Smooth muscle cell (in vitro differentiated cells): ENCODE measurements around the gene MTMR10. TPM values are rescaled to one million over a fixed set of nuclear protein-coding genes. Genes with fewer than 3 reads are reported as not detected.

Experiments used
- DNase-seq: peaks from one replicate; lab custom pipeline; 2025; ENCODE audit not compliant: unreplicated experiment; lab: John Stamatoyannopoulos, UW
- H2AFZ ChIP-seq: fragments of 200-600 bp; sonication (generic); 2 replicates; pipeline ENCODE4 v1.6.0; 2016; ENCODE audit warnings: antibody characterized with exemption, low read depth, mild to moderate bottlenecking
- H3F3A ChIP-seq: fragments of 200-600 bp; sonication (generic); 2 replicates; pipeline ENCODE4 v1.6.0; 2017; ENCODE audit warnings: antibody characterized with exemption, low read depth
- H3K27ac ChIP-seq: fragments of 200-600 bp; sonication (generic); 2 replicates; pipeline ENCODE4 v1.5.1; 2016; ENCODE audit warnings: low read depth, mild to moderate bottlenecking
- H3K27me3 ChIP-seq: fragments of 200-600 bp; sonication (generic); 2 replicates; pipeline ENCODE4 v1.6.1; 2016; ENCODE audit warnings: low read depth, mild to moderate bottlenecking
- H3K36me3 ChIP-seq: fragments of 200-600 bp; sonication (generic); 2 replicates; pipeline ENCODE4 v1.5.1; 2016; ENCODE audit warnings: low read depth
- H3K4me1 ChIP-seq: fragments of 200-600 bp; sonication (generic); 2 replicates; pipeline ENCODE4 v1.5.1; 2016; ENCODE audit warnings: low read depth
- H3K4me2 ChIP-seq: fragments of 200-600 bp; sonication (generic); 2 replicates; pipeline ENCODE4 v1.6.0; 2016; ENCODE audit warnings: mild to moderate bottlenecking
- H3K4me3 ChIP-seq: fragments of 200-600 bp; sonication (generic); 2 replicates; pipeline ENCODE4 v1.5.1; 2016; ENCODE audit warnings: mild to moderate bottlenecking
- H3K79me2 ChIP-seq: fragments of 200-600 bp; sonication (generic); 2 replicates; pipeline ENCODE4 v1.6.0; 2016; ENCODE audit warnings: low read depth, mild to moderate bottlenecking
- H3K9ac ChIP-seq: fragments of 200-600 bp; sonication (generic); 2 replicates; pipeline ENCODE4 v1.6.0; 2016; ENCODE audit warnings: low read depth
- H3K9me3 ChIP-seq: fragments of 200-600 bp; sonication (generic); replicated peaks from 2 replicates; pipeline ENCODE4 v1.5.1; 2016; ENCODE audit warnings: low read depth
- H4K20me1 ChIP-seq: fragments of 200-600 bp; sonication (generic); 2 replicates; pipeline ENCODE4 v1.6.0; 2016; ENCODE audit warnings: low read depth
- WGBS: methylation state at CpG from one replicate; pipeline ENCODE4 v1.1.7; 2016; ENCODE audit warnings: low lambda C conversion rate; 5-methylcytosine and 5-hydroxymethylcytosine counted together
- polyA plus RNA-seq: library from polyadenylated mRNA; unstranded; fragments of >200 nt; fragmentation: Nextera tagmentation; extraction: Ambion mirVana; gene quantifications from 2 replicates; pipeline ENCODE4 v1.2.1, GENCODE V29; 2016
- total RNA-seq: library from RNA; depleted of rRNA; stranded (reverse); fragments of >200 nt; gene quantifications from 2 replicates; pipeline ENCODE4 v1.2.3, GENCODE V29; 2014
- TF ChIP-seq, protein P1 (sequence below): fragments of 200-600 bp; sonication (generic); IDR thresholded peaks from 2 replicates; pipeline ENCODE4 v1.5.1; 2017; ENCODE audit warnings: borderline replicate concordance, mild to moderate bottlenecking, antibody characterized with exemption; ENCODE audit not compliant: insufficient read depth, poor library complexity, severe bottlenecking

The MTMR10 gene
- total and polyA plus RNA-seq, 2 experiments from 2014 or later, result 11.6 to 24.9 TPM

DNA sequence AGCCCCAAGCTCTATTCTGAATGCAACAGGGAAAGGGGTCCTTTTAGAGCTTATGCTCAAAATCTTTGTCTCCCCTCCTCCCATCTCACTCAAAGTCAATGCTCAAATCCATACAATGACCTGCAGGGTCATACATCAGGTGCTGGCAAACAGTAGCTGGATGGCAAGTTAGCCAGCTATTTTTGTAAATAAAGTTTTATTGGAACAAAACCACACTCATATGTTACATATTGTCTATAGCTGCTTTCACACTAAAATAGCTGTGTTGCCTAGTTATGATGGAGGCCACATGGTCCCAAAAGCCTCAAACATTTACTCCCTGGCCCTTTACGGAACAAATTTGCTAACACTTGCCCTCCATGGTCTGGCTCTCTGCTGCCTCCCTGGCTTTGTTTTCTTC lies 89.5 kb downstream of the MTMR10 start:
- H3K9me3 ChIP-seq, result no peaks in the 10 kb centered on the region
- H3K9ac ChIP-seq, result no peak overlapping the region
- no peaks in the 10 kb centered on the region for H4K20me1 ChIP-seq
- no peaks in the 10 kb centered on the region for H3K36me3 ChIP-seq
- no peak for DNase-seq
- H3F3A ChIP-seq, result no peaks in the 10 kb centered on the region
- TF ChIP-seq, protein P1, sequence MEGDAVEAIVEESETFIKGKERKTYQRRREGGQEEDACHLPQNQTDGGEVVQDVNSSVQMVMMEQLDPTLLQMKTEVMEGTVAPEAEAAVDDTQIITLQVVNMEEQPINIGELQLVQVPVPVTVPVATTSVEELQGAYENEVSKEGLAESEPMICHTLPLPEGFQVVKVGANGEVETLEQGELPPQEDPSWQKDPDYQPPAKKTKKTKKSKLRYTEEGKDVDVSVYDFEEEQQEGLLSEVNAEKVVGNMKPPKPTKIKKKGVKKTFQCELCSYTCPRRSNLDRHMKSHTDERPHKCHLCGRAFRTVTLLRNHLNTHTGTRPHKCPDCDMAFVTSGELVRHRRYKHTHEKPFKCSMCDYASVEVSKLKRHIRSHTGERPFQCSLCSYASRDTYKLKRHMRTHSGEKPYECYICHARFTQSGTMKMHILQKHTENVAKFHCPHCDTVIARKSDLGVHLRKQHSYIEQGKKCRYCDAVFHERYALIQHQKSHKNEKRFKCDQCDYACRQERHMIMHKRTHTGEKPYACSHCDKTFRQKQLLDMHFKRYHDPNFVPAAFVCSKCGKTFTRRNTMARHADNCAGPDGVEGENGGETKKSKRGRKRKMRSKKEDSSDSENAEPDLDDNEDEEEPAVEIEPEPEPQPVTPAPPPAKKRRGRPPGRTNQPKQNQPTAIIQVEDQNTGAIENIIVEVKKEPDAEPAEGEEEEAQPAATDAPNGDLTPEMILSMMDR, result no peak
- no peak overlapping the region for H3K4me2 ChIP-seq
- WGBS, result 91% methylated on average over 1 of the region's 1 CpG
- no peaks in the 10 kb centered on the region for H3K79me2 ChIP-seq
- no peak overlapping the region for H3K4me3 ChIP-seq
- no peak overlapping the region for H2AFZ ChIP-seq
- H3K27me3 ChIP-seq, result no peaks in the 10 kb centered on the region
- peaks cover 7% of the 10 kb centered on the region for H3K4me1 ChIP-seq
- H3K27ac ChIP-seq, result no peak overlapping the region

DNA sequence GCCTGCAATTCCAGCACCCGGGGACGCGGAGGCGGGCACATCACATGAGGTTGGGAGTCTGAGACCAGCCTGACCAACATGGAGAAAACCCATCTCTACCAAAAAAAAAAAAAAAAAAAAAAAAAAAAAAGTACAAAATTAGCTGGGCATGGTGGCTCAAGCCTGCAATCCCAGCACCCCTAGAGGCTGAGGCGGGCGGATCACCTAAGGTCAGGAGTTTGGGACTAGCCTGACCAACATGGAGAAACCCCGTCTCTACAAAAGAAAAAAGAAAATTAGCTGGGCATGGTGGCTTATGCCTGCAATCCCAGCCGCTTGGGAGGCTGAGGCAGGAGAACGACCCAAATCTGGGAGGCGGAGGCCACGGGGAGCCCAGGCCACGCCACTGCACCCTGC lies 95.2 kb downstream of the MTMR10 start:
- Histone ChIP-seq H3K4me2 (no peak overlapping the region), H3K27me3 (no peaks in the 10 kb centered on the region), H3K4me1 (no peaks in the 10 kb centered on the region), H3K9ac (no peak overlapping the region), H3K27ac (no peak overlapping the region), H3K4me3 (no peak overlapping the region), H4K20me1 (no peaks in the 10 kb centered on the region), H3K36me3 (no peaks in the 10 kb centered on the region), H3F3A (no peaks in the 10 kb centered on the region), H3K79me2 (no peaks in the 10 kb centered on the region), H3K9me3 (no peaks in the 10 kb centered on the region), H2AFZ (no peak overlapping the region)
- 88% methylated on average over 12 of the region's 12 CpGs for WGBS
- DNase-seq, result no peak
- TF ChIP-seq, protein P1, result no peak

DNA sequence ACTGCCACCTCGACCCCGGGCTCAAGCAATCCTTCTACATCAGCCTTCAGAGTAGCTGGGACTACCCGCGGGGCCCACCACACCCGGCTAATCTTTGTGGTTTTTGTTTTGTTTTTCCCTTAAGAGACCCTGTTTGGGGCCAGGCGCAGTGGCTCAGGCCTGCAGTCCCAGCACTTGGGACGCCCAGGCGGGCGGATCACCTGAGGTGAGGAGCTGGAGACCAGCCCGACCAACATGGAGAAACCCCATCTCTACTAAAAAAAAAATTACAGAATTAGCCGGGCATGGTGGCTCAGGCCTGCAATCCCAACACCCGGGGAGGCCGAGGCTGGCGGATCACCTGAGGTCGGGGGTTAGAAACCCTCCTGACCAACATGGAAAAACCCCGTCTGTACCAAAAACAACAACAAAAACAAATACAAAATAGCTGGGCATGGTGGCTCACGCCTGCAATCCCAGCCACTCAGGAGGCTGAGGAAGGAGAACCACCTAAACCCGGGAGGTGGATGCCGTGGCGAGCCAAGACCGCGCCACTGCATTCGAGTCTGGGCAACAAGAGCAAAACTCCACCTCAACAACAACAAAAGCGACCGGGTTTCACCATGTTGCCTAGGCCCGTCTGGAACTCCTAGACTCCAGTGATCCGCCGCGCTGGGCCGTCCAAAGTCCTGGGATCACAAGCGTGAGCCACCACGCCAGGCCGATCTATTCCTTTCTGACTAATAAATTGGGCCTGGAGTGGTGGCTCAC lies 95.8 kb downstream of the MTMR10 start:
- no peak overlapping the region for H3K4me2 ChIP-seq
- H3K27ac ChIP-seq, result no peak overlapping the region
- no peaks in the 10 kb centered on the region for H4K20me1 ChIP-seq
- no peak overlapping the region for H2AFZ ChIP-seq
- no peaks in the 10 kb centered on the region for H3K9me3 ChIP-seq
- H3K4me1 ChIP-seq, result no peaks in the 10 kb centered on the region
- no peak overlapping the region for H3K4me3 ChIP-seq
- no peak for DNase-seq
- TF ChIP-seq, protein P1, result no peak
- no peak overlapping the region for H3K9ac ChIP-seq
- WGBS, result 94% methylated on average over 32 of the region's 33 CpGs
- H3K27me3 ChIP-seq, result no peaks in the 10 kb centered on the region
- H3F3A ChIP-seq, result no peaks in the 10 kb centered on the region
- no peaks in the 10 kb centered on the region for H3K79me2 ChIP-seq
- H3K36me3 ChIP-seq, result no peaks in the 10 kb centered on the region

DNA sequence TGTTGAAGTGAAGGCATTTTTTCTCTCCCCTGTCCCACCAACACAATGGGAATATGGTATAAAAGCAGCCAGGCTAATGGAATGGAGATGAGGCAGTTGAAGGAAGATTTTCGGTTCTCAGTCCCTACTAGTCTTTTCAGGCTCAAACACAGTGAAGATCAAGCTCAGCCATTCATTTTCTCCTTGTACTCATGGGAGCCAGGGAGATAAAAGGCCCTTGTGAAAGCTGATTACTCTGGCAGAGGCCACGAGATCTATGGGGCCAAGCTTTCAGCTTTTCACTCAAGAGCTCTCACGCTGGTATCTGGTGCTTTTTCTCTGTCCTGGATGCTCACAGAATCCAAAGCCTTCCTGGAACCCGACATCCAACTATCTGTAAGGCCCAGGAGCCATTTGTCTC lies 102.2 kb downstream of the MTMR10 start:
- Histone ChIP-seq H3K27ac (no peak overlapping the region), H3K4me1 (no peaks in the 10 kb centered on the region), H3K9ac (no peak overlapping the region), H3K27me3 (no peaks in the 10 kb centered on the region), H2AFZ (no peak overlapping the region), H3K4me2 (no peak overlapping the region), H3K4me3 (no peak overlapping the region), H4K20me1 (no peaks in the 10 kb centered on the region), H3K36me3 (no peaks in the 10 kb centered on the region), H3K79me2 (no peaks in the 10 kb centered on the region), H3F3A (no peaks in the 10 kb centered on the region), H3K9me3 (no peaks in the 10 kb centered on the region)
- TF ChIP-seq, protein P1, result no peak
- no peak for DNase-seq
- 74% methylated on average over 4 of the region's 4 CpGs for WGBS
